ENCODE measurements around the gene ZCCHC2.

ZCCHC2 gene

GRCh38 chr18:62571037-62571436 is 48.2 kb downstream of the ZCCHC2 start:
- H3K4me3 ChIP-seq (ENCODE audit: low read depth in 1 of 2, low read length in 1 of 2) = no peak overlapping the region
- H3K36me3 ChIP-seq = peaks cover 89% of the 10 kb centered on the region
- no peaks in the 10 kb centered on the region for H3K27me3 ChIP-seq
- no peaks in the 10 kb centered on the region for H3K9me3 ChIP-seq
- H3K4me1 ChIP-seq (ENCODE audit: control insufficient read depth in 1 of 2, insufficient read depth in 1 of 2, low read depth in 1 of 2, low read length in 1 of 2) = no peaks in the 10 kb centered on the region
- TF ChIP-seq, protein P1, sequence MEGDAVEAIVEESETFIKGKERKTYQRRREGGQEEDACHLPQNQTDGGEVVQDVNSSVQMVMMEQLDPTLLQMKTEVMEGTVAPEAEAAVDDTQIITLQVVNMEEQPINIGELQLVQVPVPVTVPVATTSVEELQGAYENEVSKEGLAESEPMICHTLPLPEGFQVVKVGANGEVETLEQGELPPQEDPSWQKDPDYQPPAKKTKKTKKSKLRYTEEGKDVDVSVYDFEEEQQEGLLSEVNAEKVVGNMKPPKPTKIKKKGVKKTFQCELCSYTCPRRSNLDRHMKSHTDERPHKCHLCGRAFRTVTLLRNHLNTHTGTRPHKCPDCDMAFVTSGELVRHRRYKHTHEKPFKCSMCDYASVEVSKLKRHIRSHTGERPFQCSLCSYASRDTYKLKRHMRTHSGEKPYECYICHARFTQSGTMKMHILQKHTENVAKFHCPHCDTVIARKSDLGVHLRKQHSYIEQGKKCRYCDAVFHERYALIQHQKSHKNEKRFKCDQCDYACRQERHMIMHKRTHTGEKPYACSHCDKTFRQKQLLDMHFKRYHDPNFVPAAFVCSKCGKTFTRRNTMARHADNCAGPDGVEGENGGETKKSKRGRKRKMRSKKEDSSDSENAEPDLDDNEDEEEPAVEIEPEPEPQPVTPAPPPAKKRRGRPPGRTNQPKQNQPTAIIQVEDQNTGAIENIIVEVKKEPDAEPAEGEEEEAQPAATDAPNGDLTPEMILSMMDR (IDR thresholded peaks at IDR 0.05) = no peak
- no peak overlapping the region for H3K27ac ChIP-seq

- Histone ChIP-seq H3K4me1 (ENCODE audit: control insufficient read depth in 1 of 2, insufficient read depth in 1 of 2, low read depth in 1 of 2, low read length in 1 of 2) (no peaks in the 10 kb centered on the region), H3K36me3 (peaks cover 88% of the 10 kb centered on the region), H3K27me3 (no peaks in the 10 kb centered on the region), H3K4me3 (ENCODE audit: low read depth in 1 of 2, low read length in 1 of 2) (no peak overlapping the region), H3K9me3 (no peaks in the 10 kb centered on the region), H3K27ac (no peak overlapping the region)
- TF ChIP-seq, protein P1 (IDR thresholded peaks at IDR 0.05) = no peak
These were observed 48.8 kb downstream of the ZCCHC2 start for GRCh38 chr18:62571648-62572047.

- Histone ChIP-seq H3K4me3 (ENCODE audit: low read depth in 1 of 2, low read length in 1 of 2) (no peak overlapping the region), H3K9me3 (no peaks in the 10 kb centered on the region), H3K27me3 (no peaks in the 10 kb centered on the region), H3K36me3 (peaks cover 86% of the 10 kb centered on the region), H3K27ac (no peak overlapping the region), H3K4me1 (ENCODE audit: control insufficient read depth in 1 of 2, insufficient read depth in 1 of 2, low read depth in 1 of 2, low read length in 1 of 2) (no peaks in the 10 kb centered on the region)
- TF ChIP-seq, protein P1 (IDR thresholded peaks at IDR 0.05) = no peak
These were observed 49.6 kb downstream of the ZCCHC2 start for GRCh38 chr18:62572456-62572855.

GRCh38 chr18:62574776-62575175 is 52.0 kb downstream of the ZCCHC2 start:
- TF ChIP-seq, protein P1 (IDR thresholded peaks at IDR 0.05) = no peak
- Histone ChIP-seq H3K9me3 (no peaks in the 10 kb centered on the region), H3K27ac (no peak overlapping the region), H3K36me3 (peaks cover 86% of the 10 kb centered on the region), H3K27me3 (no peaks in the 10 kb centered on the region), H3K4me1 (ENCODE audit: control insufficient read depth in 1 of 2, insufficient read depth in 1 of 2, low read depth in 1 of 2, low read length in 1 of 2) (no peaks in the 10 kb centered on the region), H3K4me3 (ENCODE audit: low read depth in 1 of 2, low read length in 1 of 2) (no peak overlapping the region)

DNA sequence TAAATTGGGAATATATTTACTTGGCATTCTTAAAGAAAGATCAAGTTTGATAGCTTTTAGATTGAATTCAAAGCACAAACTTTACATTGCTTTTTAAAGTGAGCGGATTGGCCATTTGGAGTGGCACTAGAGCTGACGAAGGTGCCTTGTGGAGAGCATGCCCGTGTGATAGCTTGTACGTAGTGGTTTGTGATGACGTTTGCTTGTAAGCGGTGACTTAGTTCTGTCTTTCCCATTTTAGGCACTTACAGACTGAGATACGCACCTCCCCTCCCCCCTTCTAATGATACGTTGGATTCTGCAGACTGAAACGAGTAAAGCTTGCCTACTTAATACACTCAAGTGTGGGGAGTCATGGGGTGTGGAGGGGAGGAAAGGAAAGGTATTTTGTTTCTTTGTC is 53.4 kb downstream of the ZCCHC2 start:
- TF ChIP-seq, protein P1 (IDR thresholded peaks at IDR 0.05) = no peak
- Histone ChIP-seq H3K27ac (no peak overlapping the region), H3K4me1 (ENCODE audit: control insufficient read depth in 1 of 2, insufficient read depth in 1 of 2, low read depth in 1 of 2, low read length in 1 of 2) (no peaks in the 10 kb centered on the region), H3K4me3 (ENCODE audit: low read depth in 1 of 2, low read length in 1 of 2) (no peak overlapping the region), H3K27me3 (no peaks in the 10 kb centered on the region), H3K9me3 (no peaks in the 10 kb centered on the region), H3K36me3 (peaks cover 77% of the 10 kb centered on the region)

Measured in neutrophil (primary cell).